ENCODE results near the gene WHAMM.
"Not testable (repeated sequence)": the region's sequence is repeated elsewhere in the genome, so short reads cannot be mapped to it uniquely, and the experiment has no call there.

The WHAMM gene, protein sequence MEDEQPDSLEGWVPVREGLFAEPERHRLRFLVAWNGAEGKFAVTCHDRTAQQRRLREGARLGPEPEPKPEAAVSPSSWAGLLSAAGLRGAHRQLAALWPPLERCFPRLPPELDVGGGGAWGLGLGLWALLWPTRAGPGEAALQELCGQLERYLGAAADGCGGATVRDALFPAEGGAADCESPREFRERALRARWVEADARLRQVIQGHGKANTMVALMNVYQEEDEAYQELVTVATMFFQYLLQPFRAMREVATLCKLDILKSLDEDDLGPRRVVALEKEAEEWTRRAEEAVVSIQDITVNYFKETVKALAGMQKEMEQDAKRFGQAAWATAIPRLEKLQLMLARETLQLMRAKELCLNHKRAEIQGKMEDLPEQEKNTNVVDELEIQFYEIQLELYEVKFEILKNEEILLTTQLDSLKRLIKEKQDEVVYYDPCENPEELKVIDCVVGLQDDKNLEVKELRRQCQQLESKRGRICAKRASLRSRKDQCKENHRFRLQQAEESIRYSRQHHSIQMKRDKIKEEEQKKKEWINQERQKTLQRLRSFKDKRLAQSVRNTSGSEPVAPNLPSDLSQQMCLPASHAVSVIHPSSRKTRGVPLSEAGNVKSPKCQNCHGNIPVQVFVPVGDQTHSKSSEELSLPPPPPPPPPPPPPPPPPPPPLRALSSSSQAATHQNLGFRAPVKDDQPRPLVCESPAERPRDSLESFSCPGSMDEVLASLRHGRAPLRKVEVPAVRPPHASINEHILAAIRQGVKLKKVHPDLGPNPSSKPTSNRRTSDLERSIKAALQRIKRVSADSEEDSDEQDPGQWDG

GRCh38 chr15:82809308-82810060, at the start of gene WHAMM:
Gene WHAMM (plus strand): TSS chr15:82809628. CDS start chr15:82809727, 99 bp downstream.
- peak; percentile 97 for DNase-seq

GRCh38 chr15:82763361-82764116, 45.9 kb upstream of the WHAMM start:
- no peak for DNase-seq

- DNase-seq, result no peak
Measured at GRCh38 chr15:82764117-82764490, 45.3 kb upstream of the WHAMM start.

- DNase-seq, result no peak
Measured at GRCh38 chr15:82764740-82765139, 44.7 kb upstream of the WHAMM start.

GRCh38 chr15:82766201-82766600, 43.2 kb upstream of the WHAMM start:
- DNase-seq, result not testable (repeated sequence)

DNA sequence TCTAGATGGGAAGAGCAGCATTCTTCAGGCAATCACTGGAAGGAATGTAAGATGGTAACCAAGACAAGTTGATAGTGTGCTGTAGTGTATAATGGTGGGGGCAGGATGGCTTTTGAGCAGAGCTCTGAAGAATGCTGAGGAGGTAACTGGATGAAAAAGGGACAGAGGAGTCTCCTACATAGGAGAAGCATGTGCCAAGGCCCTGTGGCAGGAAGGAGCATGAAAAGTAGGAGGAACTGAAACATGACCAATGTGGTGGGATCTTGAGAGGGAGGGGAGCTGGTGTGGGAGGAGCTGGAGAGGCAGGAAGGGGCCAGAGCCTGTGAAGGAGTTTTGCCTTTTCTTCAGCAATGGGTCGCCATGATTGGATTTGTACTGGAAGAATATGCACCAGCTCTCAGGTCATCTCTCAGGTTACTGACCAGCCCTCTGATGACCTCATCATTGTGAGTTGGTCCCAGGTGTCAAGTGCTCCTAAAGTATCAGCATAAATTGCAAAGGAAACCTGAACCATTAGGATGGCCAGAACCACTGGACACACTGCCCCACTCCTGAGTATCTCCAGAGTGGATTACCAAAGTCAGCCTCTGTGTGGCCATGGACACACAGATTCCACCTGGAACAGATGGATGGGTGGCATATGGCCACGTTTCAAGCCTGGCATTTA, 42.1 kb upstream of the WHAMM start:
- DNase-seq, result no peak

DNA sequence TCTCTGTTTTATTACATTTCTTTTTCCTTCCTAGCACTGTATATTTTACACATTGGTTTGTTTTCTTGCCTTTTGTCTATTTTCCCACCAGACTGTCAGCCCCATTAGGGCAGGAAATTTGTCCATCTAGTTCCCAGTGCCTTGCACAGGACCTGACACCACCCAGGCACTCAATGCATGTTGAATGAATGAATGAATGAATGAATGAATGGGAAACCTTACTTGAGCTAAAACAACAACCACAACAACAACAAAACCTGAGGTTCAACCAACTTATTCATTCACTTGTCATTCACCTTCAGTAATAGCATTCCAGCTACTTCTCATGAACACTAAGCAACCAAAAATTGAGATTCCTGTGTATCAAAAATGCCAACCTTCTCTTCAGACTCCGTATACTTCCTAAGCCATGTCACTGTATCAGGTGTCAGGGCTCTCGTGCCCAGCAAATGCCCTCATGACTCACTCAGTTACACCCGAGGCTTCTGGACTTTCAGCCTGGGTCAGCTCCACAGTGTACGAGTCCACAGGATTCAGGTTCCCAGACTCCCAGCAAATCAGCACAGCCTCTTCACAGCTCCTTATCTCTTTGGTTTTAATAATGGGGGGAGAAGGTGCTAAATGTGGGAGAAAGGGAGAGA, 40.9 kb upstream of the WHAMM start:
- no peak for DNase-seq

- no peak for DNase-seq
Measured at GRCh38 chr15:82771789-82772607, 37.4 kb upstream of the WHAMM start.

GRCh38 chr15:82774496-82774895, 34.9 kb upstream of the WHAMM start:
- DNase-seq, result no peak

DNA sequence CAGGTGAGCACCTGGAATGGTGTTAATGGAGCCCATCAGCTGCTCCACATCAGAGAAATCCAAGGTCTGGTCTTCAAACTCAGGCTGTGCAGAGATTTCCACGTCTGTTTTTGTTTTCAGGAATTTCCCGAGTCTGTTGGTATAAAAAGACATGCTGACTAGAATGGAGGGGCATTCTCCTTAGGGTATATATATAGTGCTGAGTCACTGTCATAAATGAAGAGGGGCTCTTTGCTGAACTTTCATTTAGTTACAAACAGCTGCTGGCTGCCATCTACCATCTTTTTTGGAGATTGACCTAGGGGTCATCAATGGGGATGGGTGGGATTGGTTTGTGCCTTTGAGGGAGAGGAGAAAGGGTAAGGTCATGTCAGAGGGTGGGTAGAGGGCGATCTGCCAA, 30.7 kb upstream of the WHAMM start:
- no peak for DNase-seq

DNA sequence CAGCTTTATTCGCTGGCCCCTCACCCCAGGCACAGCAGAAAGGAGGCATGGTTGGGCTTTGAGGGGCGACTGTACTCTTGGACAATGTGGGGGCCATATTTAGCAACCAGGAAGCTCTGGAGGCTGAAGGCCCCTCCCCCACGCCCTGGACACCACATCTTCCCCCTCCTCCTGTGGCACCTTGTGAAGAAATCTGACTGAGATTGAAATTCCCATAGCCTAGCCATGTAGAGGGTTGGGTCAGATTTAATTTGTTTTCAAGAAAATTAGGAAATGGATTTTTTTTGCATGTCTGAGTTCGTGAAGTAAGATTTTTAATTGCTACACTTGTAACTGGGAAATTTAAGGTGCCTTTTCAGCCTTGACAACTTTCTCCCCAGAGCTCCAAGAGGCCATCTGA, 28.1 kb upstream of the WHAMM start:
- no peak for DNase-seq

DNA sequence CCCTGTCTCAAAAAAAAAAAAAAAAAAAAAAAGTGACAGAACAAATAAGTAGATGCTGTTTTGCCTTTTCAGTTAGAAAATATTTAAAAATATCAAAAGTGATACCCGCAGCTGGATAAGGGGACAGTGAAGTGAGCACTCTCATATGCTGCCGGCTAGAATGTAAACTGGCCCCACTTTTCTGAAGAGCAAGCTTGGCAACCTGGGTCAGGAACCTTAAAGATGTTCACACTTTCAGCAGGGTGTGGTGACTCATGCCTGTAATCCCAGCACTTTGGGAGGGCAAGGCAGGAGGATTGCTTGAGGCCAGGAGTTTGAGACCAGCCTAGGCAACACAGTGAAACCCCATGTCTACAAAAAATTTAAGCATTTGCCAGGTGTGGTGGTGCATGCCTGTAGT, 20.9 kb upstream of the WHAMM start:
- no peak for DNase-seq

GRCh38 chr15:82789491-82789890, 19.9 kb upstream of the WHAMM start:
- DNase-seq, result no peak

DNA sequence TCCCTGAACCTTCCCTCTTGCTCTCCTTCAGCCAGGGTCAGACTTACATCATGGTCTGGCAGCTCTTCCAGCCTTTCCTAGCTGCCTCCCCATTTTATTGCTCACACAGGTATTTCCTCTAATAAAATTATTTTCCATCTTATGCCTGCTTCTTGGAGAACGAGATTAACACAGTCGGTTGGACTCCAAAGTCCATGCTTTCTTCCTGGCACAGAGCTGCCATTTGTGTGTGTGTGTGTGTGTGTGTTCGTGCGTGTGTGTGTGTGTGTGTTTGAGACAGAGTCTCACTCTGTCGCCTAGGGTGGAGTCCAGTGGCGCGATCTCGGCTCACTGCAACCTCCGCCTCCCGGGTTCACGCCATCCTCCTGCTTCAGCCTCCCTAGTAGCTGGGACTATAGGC, 19.1 kb upstream of the WHAMM start:
- DNase-seq, result no peak

- DNase-seq, result no peak
Measured at GRCh38 chr15:82792068-82792467, 17.4 kb upstream of the WHAMM start.

DNA sequence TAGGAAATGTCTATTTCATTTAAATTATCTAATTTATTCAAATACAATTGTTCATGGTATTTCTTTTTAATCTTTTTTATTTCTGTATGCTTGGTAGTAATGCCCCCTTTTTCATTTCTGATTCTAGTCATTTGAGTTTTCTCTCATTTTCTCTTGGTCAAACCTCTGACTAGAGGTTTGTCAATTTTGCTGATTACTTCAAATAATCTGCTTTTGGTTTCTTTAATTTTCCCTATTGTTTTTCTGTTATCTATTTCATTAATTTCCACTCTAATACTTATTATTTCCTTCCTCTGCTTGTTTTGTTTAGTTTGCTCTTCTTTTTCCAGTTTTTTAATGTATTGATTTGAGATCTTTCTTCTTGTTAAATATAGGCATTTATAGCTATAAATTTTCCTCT, 15.7 kb upstream of the WHAMM start:
- no peak for DNase-seq

GRCh38 chr15:82798104-82798503, 11.3 kb upstream of the WHAMM start:
- no peak for DNase-seq

DNA sequence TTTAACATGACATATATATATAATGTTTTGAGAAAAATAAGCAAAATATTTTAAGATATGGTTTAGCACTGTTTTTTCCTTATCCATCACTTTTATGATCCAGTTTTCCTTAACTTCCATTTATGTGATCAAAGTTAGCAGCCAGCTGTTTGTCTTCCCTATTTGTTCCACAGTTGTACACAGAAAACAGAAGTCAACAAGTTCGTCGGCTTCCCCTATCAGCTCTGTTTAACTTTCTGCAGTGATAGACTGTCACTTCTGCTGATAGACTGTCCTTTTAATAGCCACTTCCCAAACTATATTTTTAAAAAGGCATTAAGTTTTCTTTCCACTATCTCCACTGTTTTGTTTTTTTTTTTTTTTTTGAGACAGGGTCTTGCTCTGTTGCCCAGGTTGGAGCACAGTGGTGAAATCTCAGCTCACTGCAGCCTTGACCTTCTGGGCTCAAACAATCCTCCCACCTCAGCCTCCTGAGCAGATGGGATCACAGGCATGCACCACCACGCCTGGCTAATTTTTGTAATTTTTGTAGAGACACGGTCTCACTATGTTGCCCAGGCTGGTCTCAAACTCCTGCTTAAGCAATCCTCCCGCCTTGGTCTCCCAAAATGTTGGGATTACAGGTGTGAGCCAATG, 10.8 kb upstream of the WHAMM start:
- no peak for DNase-seq

DNA sequence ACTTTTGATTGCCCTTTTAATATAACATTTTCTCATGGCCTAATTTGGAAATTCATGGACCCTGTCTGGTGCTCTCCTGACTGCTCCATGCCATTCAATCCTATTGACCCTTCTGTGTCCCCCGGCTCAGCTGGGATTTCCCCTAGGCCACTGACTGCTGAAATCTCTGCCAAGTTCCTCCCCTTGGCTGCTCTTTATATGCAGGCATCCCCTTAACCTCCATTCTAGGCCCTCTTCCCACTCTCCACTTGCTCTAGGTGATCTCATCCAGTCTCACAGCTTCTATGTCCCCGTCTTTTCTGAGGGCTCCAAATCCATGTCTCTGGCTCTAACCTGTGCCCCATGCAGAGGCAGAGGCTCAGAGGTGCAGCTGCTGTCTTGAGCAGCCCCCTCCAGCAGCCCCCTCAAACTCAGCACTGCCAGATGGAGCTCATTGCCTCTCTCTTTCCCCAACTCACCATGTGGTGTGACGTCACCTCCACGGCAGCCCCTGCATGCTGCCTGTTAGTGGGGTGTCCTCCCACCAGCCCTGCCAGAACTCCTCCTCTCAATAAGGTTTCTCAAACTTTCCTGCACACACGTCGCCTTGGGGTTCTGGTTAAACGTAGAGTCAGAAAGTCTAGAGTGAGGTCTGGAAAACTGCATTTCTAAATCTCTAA, 10.1 kb upstream of the WHAMM start:
- DNase-seq, result no peak

DNA sequence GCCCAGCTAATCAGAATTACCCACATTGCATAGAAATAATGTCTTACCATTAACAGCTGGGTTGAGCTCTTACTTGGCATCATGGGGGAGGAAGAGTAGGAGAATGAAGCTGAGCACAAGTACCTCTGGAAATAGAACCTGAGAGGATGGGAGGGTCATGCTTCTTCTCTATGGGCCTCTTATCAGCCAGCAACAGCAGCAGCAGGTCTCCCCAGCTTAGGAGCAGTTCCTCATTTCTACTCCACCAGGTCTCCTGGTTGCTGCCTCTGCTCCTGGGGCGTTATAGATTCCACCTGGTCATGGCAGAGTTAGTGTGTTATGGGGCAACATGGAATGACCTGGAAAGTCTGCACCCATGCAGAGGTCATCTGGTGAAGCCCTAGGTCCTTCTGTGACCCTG, 6.9 kb upstream of the WHAMM start:
- no peak for DNase-seq
